Stimulated activated CD8-positive, alpha-beta memory T cell treated with anti-CD3 and anti-CD28 coated beads, Interleukin-7, amount 100 ng/mL, for 4 hours (primary cell): ENCODE data around the gene RNF44.
"Not testable (repeated sequence)": the region's sequence is repeated elsewhere in the genome, so short reads cannot be mapped to it uniquely, and the experiment has no call there.

Experiments
- DNase-seq, 2 donors: peaks; one replicate each; pipeline ENCODE4 v3.0.0-alpha.2; 2020; ENCODE audit warnings: low read depth in 2 of 2

The RNF44 gene

DNA sequence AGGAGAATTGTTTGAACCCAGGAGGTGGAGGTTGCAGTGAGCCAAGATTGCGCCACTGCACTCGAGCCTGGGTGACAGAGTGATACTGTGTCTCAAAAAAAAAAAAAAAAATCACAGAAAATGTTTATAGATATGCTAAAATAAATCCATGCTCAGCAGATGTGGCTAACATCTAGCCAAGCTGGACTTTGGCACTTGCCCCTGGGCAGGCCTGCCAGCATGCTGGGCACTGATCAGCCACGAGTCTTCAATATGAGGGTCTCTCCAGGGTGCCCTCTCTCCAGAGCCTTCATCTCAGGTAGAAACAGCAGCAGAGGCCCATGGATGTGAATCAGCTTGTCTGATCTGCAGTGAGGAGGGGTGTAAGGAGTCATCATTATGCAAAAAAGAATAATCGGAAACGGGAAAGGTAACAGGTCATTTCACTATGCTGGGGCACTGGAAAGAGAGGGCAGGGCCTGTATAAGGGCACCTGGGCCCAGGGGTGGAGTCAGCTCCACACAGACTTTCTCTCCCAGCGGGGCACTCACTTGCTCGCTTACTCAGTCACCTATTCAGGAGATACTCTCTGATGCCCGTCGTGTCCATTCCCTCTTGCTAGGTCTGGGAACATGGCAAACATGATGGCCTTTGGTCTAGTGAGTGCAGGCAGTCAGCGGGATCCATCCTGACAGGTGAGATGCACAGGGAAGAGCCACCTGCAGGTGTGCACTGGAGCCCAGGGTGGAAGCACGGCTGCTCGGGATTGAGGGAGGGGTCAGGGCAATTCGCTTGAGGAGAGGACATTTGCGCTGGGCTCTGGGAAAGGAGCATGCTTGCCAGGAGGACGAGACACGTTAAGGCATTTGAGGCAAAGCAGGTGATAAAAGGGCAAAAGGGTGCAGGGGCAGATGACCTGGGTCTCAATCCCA, 17.1 kb downstream of the RNF44 start:
- DNase-seq: no peak

DNA sequence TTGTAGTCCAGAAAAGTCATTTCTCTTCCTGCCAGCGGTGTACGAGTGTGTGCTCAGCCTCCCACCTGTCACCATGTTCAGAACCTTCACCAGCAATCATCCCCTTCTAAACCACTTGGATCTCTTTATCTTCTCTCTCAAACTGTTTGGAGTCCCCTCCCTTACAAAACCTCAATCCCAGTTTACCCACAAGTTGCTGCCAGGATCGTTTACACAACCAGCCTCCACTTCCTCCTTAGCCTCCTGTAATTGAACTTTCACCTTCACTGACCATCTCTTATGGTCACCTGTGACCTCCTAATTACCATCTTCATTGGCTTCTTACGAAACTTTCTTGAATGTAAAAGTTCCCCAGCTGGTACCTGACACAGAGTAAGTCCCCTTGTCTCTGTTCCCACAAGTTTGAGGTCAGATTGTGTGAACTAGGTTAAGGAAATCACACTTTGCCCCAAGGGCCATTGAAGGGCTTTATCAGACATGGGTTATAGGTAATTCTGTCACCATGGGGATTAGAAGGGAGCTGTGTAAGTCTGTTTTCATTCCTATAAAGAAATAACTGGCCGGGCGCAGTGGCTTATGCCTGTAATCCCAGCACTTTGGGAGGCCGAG, 20.0 kb downstream of the RNF44 start:
- DNase-seq: no peak

DNA sequence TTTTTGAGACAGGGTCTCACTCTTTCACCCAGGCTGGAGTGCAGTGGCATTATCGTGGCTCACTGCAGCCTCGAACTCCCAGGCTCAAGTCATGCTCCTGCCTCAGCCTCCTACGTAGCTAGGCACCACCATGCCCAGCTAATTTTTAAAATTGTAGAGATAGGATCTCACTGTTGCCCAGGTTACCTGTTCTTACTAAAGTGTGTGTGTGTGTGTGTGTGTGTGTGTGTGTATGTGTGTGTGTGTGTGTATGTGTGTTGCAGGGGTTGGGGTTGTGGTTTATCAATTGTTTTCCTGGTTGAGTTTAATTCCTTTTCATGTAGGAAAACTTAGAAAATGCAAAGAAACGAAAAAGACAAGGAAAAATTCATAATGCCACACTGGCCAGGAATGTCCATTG, 21.8 kb downstream of the RNF44 start:
- no peak for DNase-seq

DNA sequence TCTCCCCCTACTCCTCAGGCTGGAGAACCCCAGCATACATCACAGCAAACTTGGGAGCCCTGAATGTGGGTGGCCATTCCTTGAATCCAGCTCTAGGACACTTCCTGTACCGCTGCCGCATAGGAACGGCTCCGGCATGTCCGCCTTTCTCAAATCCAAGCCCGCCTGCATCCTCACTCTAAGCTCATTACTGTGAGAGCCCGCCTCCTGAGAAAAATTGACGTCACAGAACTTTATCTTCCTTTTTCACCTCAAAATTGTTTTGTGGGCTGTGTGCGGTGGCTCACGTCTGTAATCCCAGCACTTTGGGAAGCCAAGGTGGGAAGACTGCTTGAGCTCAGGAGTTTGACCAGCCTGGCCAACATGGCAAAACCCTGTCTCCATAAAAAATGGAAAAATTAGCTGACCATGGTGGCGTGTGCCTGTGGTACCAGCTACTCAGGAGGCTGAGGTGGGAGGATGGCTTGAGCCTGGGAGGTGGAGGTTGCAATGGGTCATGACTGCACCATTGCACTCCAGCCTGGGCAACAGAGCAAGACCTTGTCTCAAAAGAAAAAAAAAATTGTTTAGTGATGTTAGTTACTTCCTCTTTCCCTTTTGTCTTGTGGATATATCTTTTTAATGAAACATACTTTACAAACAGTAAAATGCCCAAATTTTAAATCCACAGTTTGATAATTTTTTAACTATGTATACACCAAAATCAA, 22.8 kb downstream of the RNF44 start:
- no peak for DNase-seq

DNA sequence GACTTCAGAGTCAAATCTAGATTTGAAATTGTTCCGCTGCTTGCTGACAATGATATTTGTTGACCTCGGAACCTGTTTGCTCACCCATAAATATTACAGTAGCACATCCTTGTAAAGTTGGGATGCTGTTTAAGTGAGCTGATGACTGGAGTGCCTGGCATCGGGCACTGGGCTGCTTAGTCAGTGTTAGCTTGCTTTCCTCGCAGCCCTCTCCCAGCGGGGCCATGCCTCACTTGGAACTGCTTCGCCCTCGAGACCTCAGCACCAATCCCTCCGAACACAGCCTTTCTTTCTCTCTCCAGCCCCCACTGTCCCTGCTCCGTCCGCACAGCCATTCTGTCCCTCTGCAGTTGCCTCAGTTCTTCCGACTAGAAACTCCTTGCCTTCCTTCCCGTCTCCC, 23.4 kb downstream of the RNF44 start:
- DNase-seq: no peak

DNA sequence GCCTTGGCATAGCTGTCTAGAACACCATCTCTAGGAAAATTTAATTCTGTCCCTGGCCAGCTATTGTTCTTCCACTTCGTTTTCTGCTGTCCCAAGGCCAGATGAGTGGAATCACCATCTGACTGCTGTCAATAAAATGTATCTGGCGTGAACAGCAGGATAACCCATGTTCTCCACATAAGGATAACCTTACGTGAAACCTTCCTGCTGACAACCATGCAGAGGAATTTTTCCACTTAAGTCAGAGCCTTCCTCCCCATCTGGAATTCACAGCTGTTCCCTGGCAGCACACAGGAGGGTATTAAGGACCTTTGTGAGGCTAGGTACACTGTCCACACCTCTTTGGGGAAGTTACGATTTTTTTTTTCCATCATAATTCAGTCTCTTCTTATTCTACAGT, 28.6 kb downstream of the RNF44 start:
- DNase-seq: no peak

DNA sequence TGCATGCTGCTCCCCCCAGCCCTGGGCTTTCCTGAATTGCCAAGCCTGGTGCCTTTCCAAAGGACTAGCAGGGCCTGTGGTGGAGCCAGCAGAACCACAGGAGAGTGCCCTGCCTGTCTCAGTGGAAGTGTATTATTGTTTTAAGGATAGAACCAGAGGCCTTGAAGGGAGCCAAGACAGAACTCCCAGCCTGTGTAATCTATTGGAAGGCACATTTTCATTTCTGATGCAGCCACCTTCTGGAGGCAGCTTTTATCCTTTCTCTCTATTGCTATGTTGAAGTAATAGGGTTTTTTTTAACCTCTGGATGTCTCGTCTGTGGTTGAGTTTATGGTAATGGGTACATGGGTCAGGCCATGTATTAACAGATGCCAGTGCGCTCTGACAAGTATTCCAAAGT, 29.3 kb downstream of the RNF44 start:
- DNase-seq: no peak

DNA sequence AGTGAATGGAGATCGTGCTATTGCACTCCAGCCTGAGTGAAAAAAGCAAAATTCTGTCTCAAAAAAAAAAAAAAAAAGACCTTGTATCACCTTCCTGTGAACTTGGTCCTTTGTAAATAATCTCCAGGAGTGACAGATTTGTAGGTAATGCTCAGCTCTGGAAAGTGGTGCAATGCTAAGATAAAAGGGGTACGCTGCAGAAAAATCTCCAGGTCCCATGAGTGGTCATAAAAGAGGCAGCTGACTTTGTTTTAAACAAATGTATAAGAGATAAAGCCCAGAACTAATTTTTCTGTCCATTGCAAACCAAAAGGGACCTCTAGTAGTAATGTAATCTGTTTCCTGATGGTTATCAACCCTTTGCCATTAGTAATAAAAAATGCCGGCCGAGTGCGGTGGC, 33.7 kb downstream of the RNF44 start:
- DNase-seq: no peak

DNA sequence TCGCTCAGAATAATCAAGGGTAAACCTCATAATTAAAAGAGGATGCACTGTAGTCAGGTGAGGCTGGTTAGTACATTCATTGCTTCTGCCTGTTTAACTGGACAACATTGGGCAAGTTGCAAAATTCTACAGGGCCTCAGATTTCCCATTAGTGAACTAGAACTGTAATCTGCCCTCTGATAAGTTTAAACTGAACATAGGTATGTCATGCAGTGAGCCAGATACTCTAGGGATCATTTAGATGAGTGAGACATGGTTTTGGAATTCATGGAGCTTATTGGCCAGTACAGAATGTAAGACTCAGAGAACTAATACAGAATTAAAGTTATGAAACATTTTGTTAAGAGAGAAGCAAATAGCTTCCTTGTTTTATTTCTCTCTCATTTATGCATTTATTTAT, 35.9 kb downstream of the RNF44 start:
- no peak for DNase-seq

DNA sequence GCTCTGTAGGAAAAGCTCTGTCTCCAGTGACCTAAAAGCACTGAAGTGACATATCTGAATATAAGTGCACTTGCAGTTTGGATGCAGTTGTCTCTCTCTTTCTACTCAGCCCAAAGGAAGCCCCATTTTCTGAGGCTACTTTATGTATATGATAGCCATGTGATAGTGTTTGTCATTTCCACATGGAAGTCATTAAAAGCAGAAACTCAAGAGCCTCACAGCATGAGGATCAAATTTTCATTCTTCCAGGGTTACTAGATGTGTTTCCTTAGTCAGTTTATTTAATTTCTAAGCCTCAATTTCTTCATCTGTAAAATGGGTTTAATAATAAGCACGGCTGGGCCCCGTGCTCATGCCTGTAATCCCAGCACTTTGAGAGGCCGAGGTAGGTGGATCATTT, 36.7 kb downstream of the RNF44 start:
- no peak for DNase-seq

DNA sequence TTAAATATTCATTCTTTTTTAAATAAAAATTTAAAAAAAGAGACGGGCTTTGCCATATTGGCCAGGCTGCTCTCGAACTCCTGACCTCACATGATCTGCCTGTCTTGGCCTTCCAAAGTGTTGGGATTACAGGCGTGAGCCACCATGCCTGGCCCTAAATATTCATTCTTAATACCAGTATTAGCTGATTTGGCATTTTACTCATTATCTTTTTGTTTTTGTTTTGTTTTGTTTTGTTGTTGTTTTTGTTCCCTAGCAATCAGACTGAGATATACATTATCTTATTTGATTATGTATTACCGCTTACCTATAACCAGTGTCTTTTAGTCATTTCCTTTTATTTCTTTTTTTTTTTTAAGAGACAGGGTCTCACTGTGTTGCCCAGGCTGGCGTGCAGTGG, 37.9 kb downstream of the RNF44 start:
- no peak for DNase-seq

DNA sequence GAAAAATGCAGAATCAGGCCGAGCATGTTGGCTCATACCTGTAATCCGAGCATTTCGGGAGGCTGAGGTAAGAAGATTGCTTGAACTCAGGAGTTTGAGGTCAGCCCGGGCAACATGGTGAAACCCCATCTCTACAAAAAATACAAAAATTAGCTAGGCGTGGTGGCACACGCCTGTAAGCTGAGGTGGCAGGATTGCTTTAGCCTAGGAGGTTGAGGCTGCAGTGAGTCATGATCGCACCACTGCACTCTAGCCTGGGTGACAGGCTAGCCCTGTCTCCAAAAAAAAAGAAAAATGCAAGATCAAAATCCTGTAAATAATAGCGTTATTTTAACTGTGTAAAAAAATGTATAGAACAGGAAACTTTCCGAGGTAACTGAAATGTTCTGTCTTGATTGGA, 39.4 kb downstream of the RNF44 start:
- no peak for DNase-seq

DNA sequence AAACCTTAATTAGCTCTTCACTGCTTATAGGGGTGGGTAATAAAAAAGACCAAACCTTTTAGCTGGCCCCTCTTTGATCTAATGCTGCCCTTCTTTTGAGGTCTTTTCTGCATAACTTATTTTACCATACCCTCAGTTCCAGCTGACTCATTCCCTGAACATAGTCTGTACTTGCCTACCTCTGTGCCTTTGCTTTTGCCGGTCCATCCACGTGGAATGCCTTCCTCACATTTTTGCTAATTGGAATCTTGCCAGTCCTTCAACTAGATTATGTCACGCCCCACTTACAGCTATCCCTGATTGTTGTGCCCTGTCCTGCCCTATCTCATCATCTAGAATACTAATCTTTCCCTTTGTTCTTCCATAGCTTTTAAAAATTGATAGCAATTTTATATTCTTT, 44.8 kb downstream of the RNF44 start:
- no peak for DNase-seq

DNA sequence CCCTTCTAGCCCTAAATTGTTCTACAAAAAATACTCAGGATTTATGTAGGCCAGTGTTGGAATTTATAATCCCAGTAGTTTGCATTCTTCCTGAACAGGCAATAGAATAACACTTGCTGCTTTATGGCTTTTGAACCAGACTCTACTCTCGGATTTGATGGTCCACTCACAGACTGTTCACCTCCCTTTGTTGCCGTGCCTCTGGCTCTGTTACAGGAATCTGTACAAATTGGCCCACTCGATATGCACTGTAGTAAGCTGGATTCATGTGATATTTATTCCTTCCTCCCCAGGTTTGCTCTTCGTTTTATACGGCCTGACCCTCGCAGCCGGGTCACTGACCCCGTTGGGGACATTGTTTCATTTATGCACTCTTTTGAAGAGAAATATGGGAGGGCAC, 45.3 kb downstream of the RNF44 start:
- no peak for DNase-seq

DNA sequence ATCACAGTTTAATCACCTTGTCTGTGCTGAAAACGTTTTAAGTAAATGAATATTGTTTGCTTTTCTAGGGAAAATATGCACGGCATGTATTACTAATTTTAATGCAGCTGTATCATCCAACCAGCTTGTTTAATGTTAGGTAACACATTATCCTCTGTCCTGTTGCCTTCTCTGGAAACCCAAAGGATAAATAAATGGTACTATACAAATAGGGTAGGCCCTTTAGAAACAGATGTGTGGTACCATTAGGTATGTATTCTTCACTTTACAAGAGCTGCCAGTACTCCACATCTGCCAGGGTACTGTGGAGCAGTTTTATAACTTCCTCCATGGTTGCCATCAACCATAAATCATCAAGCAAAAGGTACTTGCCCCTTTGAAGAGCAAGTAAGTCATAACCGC, 46.1 kb downstream of the RNF44 start:
- no peak for DNase-seq

DNA sequence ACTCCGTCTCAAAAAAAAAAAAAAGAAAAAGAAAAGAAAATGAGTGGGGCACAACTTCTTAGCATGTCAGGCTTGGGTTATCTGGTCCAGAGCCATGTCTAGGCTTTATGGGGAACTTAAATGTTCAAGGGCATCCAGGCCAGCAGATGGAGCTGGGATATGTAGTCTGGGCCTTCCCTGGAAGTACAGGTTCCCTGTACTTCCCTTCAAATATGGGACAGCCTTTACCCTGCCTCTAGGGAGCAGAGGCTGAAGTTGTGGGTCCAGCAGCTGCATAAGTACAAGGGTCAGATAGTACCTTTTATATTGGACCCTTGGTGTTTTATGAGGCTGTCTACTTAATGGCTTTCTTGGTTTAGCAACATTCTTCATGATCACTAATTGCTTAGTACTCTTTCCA, 46.9 kb downstream of the RNF44 start:
- no peak for DNase-seq

DNA sequence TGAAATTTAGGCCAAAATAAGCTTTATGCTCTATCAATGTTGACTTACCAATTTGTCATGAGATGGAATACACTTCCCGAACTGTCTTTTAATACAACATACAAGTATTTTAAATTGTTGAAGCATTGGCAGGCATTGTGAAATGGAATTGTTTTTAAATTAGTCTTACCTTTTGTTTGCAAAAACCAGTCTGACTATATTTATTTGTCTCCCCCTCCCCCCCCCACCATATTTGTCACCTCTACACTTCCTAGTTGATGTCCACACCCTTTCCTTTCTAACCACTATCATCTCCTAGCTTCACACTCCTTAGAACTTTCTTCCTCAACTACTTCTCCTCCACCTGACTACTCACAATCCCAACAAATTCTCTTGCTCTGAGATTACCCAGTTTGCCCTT, 48.1 kb downstream of the RNF44 start:
- no peak for DNase-seq

DNA sequence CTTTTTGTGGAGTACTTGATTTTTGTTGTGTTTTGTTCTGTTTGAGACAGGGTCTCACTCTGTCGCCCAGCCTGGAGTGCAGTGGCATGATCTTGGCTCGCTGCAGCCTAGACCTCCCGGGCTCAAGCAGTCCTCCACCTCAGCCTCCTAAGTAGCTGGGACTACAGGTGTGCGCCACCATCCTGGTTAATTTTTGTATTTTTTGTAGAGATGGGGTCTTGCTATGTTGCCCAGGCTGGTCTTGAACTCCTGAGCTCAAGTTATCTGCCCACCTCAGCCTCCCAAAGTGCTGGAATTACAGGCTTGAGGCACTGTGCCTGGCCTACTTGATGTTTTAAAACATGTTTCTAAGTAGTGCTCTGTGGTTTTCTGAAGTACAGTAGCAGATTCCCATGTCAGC, 50.0 kb downstream of the RNF44 start:
- DNase-seq: not testable (repeated sequence)

DNA sequence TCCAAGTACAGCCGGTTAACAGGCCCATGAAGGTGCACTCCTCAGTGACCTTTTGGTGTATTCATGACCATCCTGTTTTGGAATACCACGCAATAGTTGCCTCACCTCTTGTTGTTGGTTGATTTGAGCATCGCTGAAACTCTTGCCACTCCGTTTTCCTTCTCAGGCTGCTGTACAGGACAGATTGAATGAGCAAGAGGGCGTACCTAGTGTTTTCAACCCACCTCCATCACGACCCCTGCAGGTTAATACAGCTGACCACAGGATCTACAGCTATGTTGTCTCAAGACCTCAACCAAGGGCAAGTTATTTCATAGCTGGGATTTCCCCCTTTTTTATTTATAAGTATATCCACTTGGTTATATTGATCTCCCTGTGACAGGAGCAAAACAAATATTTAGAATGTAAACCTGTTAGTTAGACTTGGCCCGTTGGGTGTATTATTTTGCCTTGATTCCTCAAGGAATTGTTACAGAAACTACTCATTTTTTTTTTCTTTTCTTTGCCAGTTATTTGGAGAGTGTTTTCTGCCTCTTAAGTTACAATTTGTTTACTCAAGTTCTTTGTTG, 50.9 kb downstream of the RNF44 start:
- DNase-seq: no peak

DNA sequence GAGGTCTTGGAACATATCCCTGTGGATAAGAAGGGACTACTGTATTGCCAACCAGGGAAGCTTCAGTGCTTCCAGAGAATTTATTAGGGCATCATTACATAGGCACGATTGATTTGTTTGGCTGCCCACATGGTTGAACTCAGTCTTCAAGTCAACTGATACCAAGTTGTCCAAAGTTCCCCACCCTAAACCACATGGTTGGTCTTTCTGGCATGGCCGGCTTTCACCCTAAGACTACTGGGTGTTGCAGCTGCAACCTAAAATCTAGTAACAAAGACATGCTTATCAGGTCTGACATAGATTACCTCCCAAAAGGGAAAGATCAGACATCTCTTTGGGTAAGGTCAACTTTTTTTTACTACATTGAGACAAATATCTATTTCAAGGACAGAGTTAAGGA, 52.0 kb downstream of the RNF44 start:
- DNase-seq: no peak

DNA sequence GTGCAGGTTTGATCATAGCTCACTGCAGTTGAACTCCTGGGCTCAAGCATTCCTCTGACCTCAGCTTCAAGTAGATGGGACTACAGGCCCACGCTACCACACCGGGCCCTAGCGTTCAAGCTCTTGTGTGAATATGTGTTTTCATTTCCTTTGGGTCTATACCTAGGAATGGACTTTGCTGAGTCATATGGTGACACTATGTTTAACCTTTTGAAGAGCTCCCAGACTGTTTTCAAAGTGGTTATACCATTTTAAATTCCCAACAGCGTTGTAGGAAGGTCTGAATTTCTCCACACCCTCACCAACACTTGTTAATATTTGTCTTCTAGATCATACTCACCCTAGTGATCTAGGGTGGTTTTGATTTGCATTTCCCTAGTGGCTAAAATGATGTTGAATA, 55.5 kb downstream of the RNF44 start:
- no peak for DNase-seq
